GM21447 (cell line): Measurements from ENCODE around the gene RFXAP.

Experiments
- ATAC-seq: cut with Tn5 transposase; IDR thresholded peaks from one replicate; pipeline ENCODE4 v1.9.1; 2021; ENCODE audit not compliant: unreplicated experiment

The RFXAP gene

GRCh38 chr13:36815062-36815461, 4.0 kb upstream of the RFXAP start:
- ATAC-seq = no peak

GRCh38 chr13:36817996-36818803, 822 bp upstream of the RFXAP start:
- peak; percentile 3 for ATAC-seq

GRCh38 chr13:36819739-36820090, 693 bp downstream of the RFXAP start:
- peak; percentile 18 for ATAC-seq

GRCh38 chr13:36820222-36820621, 1.2 kb downstream of the RFXAP start:
- peak; percentile 59 for ATAC-seq

- ATAC-seq = no peak
Observed at GRCh38 chr13:36822785-36823184, 3.8 kb downstream of the RFXAP start.

- ATAC-seq = no peak
Observed at GRCh38 chr13:36829753-36830152, 10.7 kb downstream of the RFXAP start.

GRCh38 chr13:36831291-36831690, 12.3 kb downstream of the RFXAP start:
- ATAC-seq = no peak

GRCh38 chr13:36834299-36834698, 15.3 kb downstream of the RFXAP start:
- no peak for ATAC-seq

- ATAC-seq = no peak
Observed at GRCh38 chr13:36837354-36838092, 18.5 kb downstream of the RFXAP start.

GRCh38 chr13:36839281-36839680, 20.3 kb downstream of the RFXAP start:
- no peak for ATAC-seq

GRCh38 chr13:36839981-36840380, 21.0 kb downstream of the RFXAP start:
- no peak for ATAC-seq

GRCh38 chr13:36840718-36841250, 21.8 kb downstream of the RFXAP start:
- no peak for ATAC-seq

GRCh38 chr13:36841391-36841790, 22.4 kb downstream of the RFXAP start:
- no peak for ATAC-seq

GRCh38 chr13:36847606-36848005, 28.6 kb downstream of the RFXAP start:
- ATAC-seq = no peak

GRCh38 chr13:36848199-36848982, 29.4 kb downstream of the RFXAP start:
- ATAC-seq = no peak

GRCh38 chr13:36850790-36851438, 31.9 kb downstream of the RFXAP start:
- ATAC-seq = no peak

GRCh38 chr13:36857253-36857652, 38.2 kb downstream of the RFXAP start:
- ATAC-seq = no peak

- ATAC-seq = no peak
Observed at GRCh38 chr13:36858290-36858689, 39.3 kb downstream of the RFXAP start.

GRCh38 chr13:36859259-36859658, 40.2 kb downstream of the RFXAP start:
- no peak for ATAC-seq

GRCh38 chr13:36862002-36862685, 43.1 kb downstream of the RFXAP start:
- no peak for ATAC-seq
